Pancreas (tissue), 10 donors: Measurements from ENCODE around the gene APIP. TPM values are rescaled to one million over a fixed set of nuclear protein-coding genes. Genes with fewer than 3 reads are reported as not detected.

Source experiments
- ATAC-seq, 4 donors: fragments of 200-7000 bp; cut with Tn5 transposase; one replicate each; pipeline versions ENCODE4 v1.8.0 to v1.9.1; 2020; ENCODE audit warnings: mild to moderate bottlenecking in 4 of 4, moderate library complexity in 4 of 4
- DNase-seq, 6 donors: peaks; one replicate each; pipeline ENCODE4 v3.0.0-alpha.2; 2020
- FAIRE-seq: peaks from 2 replicates; lab custom pipeline; 2012; peaks lifted over from hg19 to GRCh38; lab: Jason Lieb, UNC
- H3K27ac ChIP-seq, 4 donors: fragments of 200-600 bp; sonication (generic); 1 replicate in 3 of 4; 2 replicates in 1 of 4; pipeline versions ENCODE4 v1.5.0 to v1.8.0; 2020
- H3K27me3 ChIP-seq, 4 donors: fragments of 200-600 bp; one replicate each; pipeline ENCODE4 v1.8.0; 2021
- H3K36me3 ChIP-seq, 3 donors: fragments of 200-600 bp; sonication (generic) in 1 of 3; one replicate each; pipeline versions ENCODE4 v1.5.0 to v1.8.0; 2020 to 2021
- H3K4me1 ChIP-seq, 3 donors: fragments of 200-600 bp; one replicate each; pipeline ENCODE4 v1.8.0; 2021
- H3K4me3 ChIP-seq, 4 donors: fragments of 200-600 bp; sonication (generic) in 2 of 4; one replicate each; pipeline versions ENCODE4 v1.5.0 to v1.8.0; 2020 to 2021
- H3K9me3 ChIP-seq, 4 donors: fragments of 200-600 bp; one replicate each; pipeline ENCODE4 v1.8.0; 2021
- CTCF ChIP-seq, 4 donors: fragments of 200-600 bp; sonication (generic) in 3 of 4; IDR thresholded peaks; one replicate each; pipeline versions ENCODE4 v1.5.0 to v1.8.0; 2021; ENCODE audit warnings: antibody characterized with exemption in 4 of 4
- WGBS, 2 donors: extraction: QIAGEN DNeasy Blood & Tissue Kit; methylation state at CpG; one replicate each; pipeline ENCODE4 v1.1.7; 2013; 5-methylcytosine and 5-hydroxymethylcytosine counted together
- intact Hi-C, 3 donors: fragments of 100-400 bp; cut with DNase I; formaldehyde crosslinking; loops; one replicate each; pipeline versions ENCODE4 v1.11.1 to v1.14.2; 2022
- polyA plus RNA-seq, 2 donors: library from polyadenylated mRNA; stranded (reverse); fragments of 200-250 nt; gene quantifications; one replicate each; pipeline ENCODE4 v1.2.3, GENCODE V29; 2013
- total RNA-seq, 6 donors: library from RNA; stranded (reverse); fragmentation: NEBNext Ultra II Directional in 4 of 6; extraction: Animal tissue kit (Norgen Biotek cat#: 25700) in 4 of 6; gene quantifications; one replicate each; pipeline versions ENCODE4 v1.2.1 to v1.2.4, GENCODE V29; 2021 to 2023
- donor health status: healthy with polysubstance abuse.
- donor health status: DM: no; HTN: no; CAD: no; lungs with moderate emphysema.
- donor health status: DM: no; HTN: no; CAD: no.
- donor health status: control.
- donor health status: control.
- donor health status: Bipolar disorder and iron deficiency.
- donor health status: DM: yes; HTN: yes; CAD: no.
- donor health status: DM: no; HTN: no; CAD: no.
- donor health status: DM: no; HTN: no; CAD: no.
- donor health status: DM: yes; HTN: yes; CAD: no.

Gene APIP
- total and polyA plus RNA-seq, 8 donors = 12.2 to 21.4 (median 13.9) TPM

GRCh38 chr11:34936945-34937629 lies 20.9 kb upstream of the APIP start:
- FAIRE-seq (no peak), DNase-seq (no peak), ATAC-seq (no peak)
- no peak overlapping the region for H3K27ac ChIP-seq
- intact Hi-C loops = loop anchor here in 1 of 3 donors (10.0 kb wide), 1 partner anchor 458 kb away; no protein-coding TSS in a partner anchor
- H3K4me3 ChIP-seq = no peak overlapping the region
- H3K4me1 ChIP-seq = no peaks in the 10 kb centered on the region
- 92 to 96% methylated on average over 6 of the region's 6 CpGs for WGBS, 2 donors
- no peaks in the 10 kb centered on the region for H3K36me3 ChIP-seq
- H3K9me3 ChIP-seq = no peaks in the 10 kb centered on the region
- H3K27me3 ChIP-seq = no peaks in the 10 kb centered on the region
- no peak for TF ChIP-seq CTCF (IDR thresholded peaks at IDR 0.05)

GRCh38 chr11:34929794-34930763 lies 13.9 kb upstream of the APIP start:
- TF ChIP-seq CTCF (IDR thresholded peaks at IDR 0.05) = no peak
- peaks cover 15 to 51% (median 41%) of the 10 kb centered on the region in 3 donors for H3K4me1 ChIP-seq
- WGBS, 2 donors = 50 to 58% methylated on average over 11 of the region's 11 CpGs
- intact Hi-C loops = loop anchor here in 1 of 3 donors (10.0 kb wide), 1 partner anchor 465 kb away; no protein-coding TSS in a partner anchor
- ATAC-seq = peak; percentile 63 to 87 (median 84)
- no peaks in the 10 kb centered on the region for H3K27me3 ChIP-seq
- H3K36me3 ChIP-seq = no peaks in the 10 kb centered on the region
- H3K4me3 ChIP-seq = no peak overlapping the region
- DNase-seq = peak in 3 of 6 donors; percentile 17 to 43 (median 39)
- H3K27ac ChIP-seq = peak overlapping the region in 2 of 4 donors; percentile 16 to 34
- no peaks in the 10 kb centered on the region for H3K9me3 ChIP-seq
- no peak for FAIRE-seq

GRCh38 chr11:34928960-34929680 lies 12.9 kb upstream of the APIP start:
- intact Hi-C loops = no loop called here
- ATAC-seq = no peak
- peaks cover 22 to 61% (median 50%) of the 10 kb centered on the region in 3 donors for H3K4me1 ChIP-seq

More at GRCh38 chr11:34928960-34929680, 12.9 kb upstream of the APIP start:
- no peaks in the 10 kb centered on the region for H3K9me3 ChIP-seq
- 92 to 95% methylated on average over 7 of the region's 7 CpGs for WGBS, 2 donors
- no peak overlapping the region for H3K27ac ChIP-seq
- H3K27me3 ChIP-seq = no peaks in the 10 kb centered on the region
- no peak for DNase-seq
- no peak for FAIRE-seq
- no peak overlapping the region for H3K4me3 ChIP-seq
- no peak for TF ChIP-seq CTCF (IDR thresholded peaks at IDR 0.05)
- no peaks in the 10 kb centered on the region for H3K36me3 ChIP-seq
